H1 (cell line): ENCODE results near the gene DMBX1. TPM values are rescaled to one million over a fixed set of nuclear protein-coding genes. Genes with fewer than 3 reads are reported as not detected.
A peak's percentile ranks its signal among the peaks of the same experiment; 100 is the strongest.

Experiments
- CTCF ChIA-PET: fragments of 300-600 bp; sonication (Branson Sonifier 250); formaldehyde crosslinking; loops from one replicate; lab custom pipeline; 2021; ENCODE audit not compliant: partially characterized antibody; lab: Charles Lee
- POLR2A ChIA-PET: fragments of 300-600 bp; sonication (Branson Sonifier 250); formaldehyde crosslinking; loops from one replicate; lab custom pipeline; 2021; ENCODE audit warnings: inconsistent platforms; ENCODE audit not compliant: partially characterized antibody; lab: Charles Lee
- DNase-seq, 2 experiments: peaks; one replicate each; pipeline versions ENCODE4 v3.0.0 to v3.0.0-alpha.2; 2010 to 2022; ENCODE audit warnings: low spot score in 2 of 2, low read depth in 1 of 2, mixed read lengths in 1 of 2
- FAIRE-seq: peaks from 2 replicates; lab custom pipeline; 2011; peaks lifted over from hg19 to GRCh38; lab: Jason Lieb, UNC
- H2AFZ ChIP-seq: 2 replicates; pipeline ENCODE4 v1.8.1; 2012; ENCODE audit warnings: low read length, inconsistent platforms
- H2AK5ac ChIP-seq: 2 replicates; pipeline ENCODE4 v1.6.1; 2013; ENCODE audit warnings: low read depth, low read length
- H2BK120ac ChIP-seq: replicated peaks from 2 replicates; pipeline ENCODE3; 2013; ENCODE audit warnings: low read depth, low read length, inconsistent platforms
- H2BK12ac ChIP-seq: 2 replicates; pipeline ENCODE4 v1.6.1; 2013; ENCODE audit warnings: low read depth, low read length
- H2BK15ac ChIP-seq: 2 replicates; pipeline ENCODE4 v1.6.1; 2013; ENCODE audit warnings: low read length
- H2BK20ac ChIP-seq: 2 replicates; pipeline ENCODE4 v1.6.1; 2013; ENCODE audit warnings: low read length
- H2BK5ac ChIP-seq: 2 replicates; pipeline ENCODE4 v1.6.1; 2013; ENCODE audit warnings: low read depth, low read length
- H3K14ac ChIP-seq: 2 replicates; pipeline ENCODE4 v1.6.1; 2013; ENCODE audit warnings: inconsistent platforms; ENCODE audit not compliant: insufficient read length
- H3K18ac ChIP-seq: 2 replicates; pipeline ENCODE4 v1.6.1; 2013; ENCODE audit warnings: low read length; ENCODE audit errors: extremely low read depth
- H3K23ac ChIP-seq: 2 replicates; pipeline ENCODE4 v1.6.1; 2013; ENCODE audit warnings: inconsistent platforms; ENCODE audit not compliant: insufficient read length
- H3K23me2 ChIP-seq: 2 replicates; pipeline ENCODE4 v1.6.1; 2013; ENCODE audit warnings: low read depth, low read length
- H3K27ac ChIP-seq: 2 replicates; pipeline ENCODE4 v1.6.1; 2011; ENCODE audit warnings: low read depth, low read length, inconsistent platforms
- H3K27me3 ChIP-seq, 4 experiments: replicated peaks in 1 of 4; 1 replicate in 1 of 4; 2 replicates in 3 of 4; pipeline versions ENCODE4 v1.6.1 to v1.8.1; 2011 to 2013; ENCODE audit warnings: low read length in 3 of 4, mild to moderate bottlenecking in 3 of 4, inconsistent platforms in 2 of 4, mixed read lengths in 2 of 4, moderate library complexity in 1 of 4; ENCODE audit not compliant: control insufficient read depth in 3 of 4, insufficient read depth in 3 of 4; ENCODE audit errors: extremely low read depth in 1 of 4
- H3K36me3 ChIP-seq, 4 experiments: 2 replicates each; pipeline versions ENCODE4 v1.6.1 to v1.8.1; 2011 to 2013; ENCODE audit warnings: mild to moderate bottlenecking in 4 of 4, low read length in 3 of 4, moderate library complexity in 2 of 4, control low read depth in 1 of 4, inconsistent platforms in 1 of 4; ENCODE audit not compliant: insufficient read depth in 4 of 4, control insufficient read depth in 2 of 4
- H3K4ac ChIP-seq: replicated peaks from 2 replicates; pipeline ENCODE3; 2013; ENCODE audit warnings: low read length, low read depth, mixed read lengths, inconsistent platforms; ENCODE audit not compliant: insufficient read length
- H3K4me1 ChIP-seq, 4 experiments: replicated peaks in 1 of 4; 1 replicate in 1 of 4; 2 replicates in 3 of 4; pipeline versions ENCODE4 v1.6.1 to v1.8.1; 2011 to 2013; ENCODE audit warnings: low read length in 3 of 4, inconsistent platforms in 2 of 4, mixed read lengths in 1 of 4; ENCODE audit not compliant: insufficient read depth in 4 of 4, control insufficient read depth in 3 of 4
- H3K4me2 ChIP-seq, 2 experiments: 2 replicates each; pipeline versions ENCODE4 v1.6.1 to v1.8.1; 2011 to 2013; ENCODE audit warnings: low read depth in 2 of 2, low read length in 2 of 2, control low read depth in 1 of 2, inconsistent platforms in 1 of 2, mild to moderate bottlenecking in 1 of 2; ENCODE audit not compliant: insufficient read depth in 1 of 2
- H3K4me3 ChIP-seq, 4 experiments: fragments of 200-600, 300-600 bp in 1 of 4; sonication (generic), shearing (Covaris generic), sonication (Bioruptor Twin) in 1 of 4; 2 replicates each; pipeline versions ENCODE4 v1.5.1 to v1.8.1; 2011 to 2016; ENCODE audit warnings: low read length in 4 of 4, low read depth in 3 of 4, control low read depth in 2 of 4, inconsistent platforms in 2 of 4, mild to moderate bottlenecking in 2 of 4, mixed read lengths in 1 of 4, moderate library complexity in 1 of 4; ENCODE audit not compliant: insufficient read depth in 2 of 4; ENCODE audit errors: extremely low read depth in 1 of 4
- H3K56ac ChIP-seq: replicated peaks from 2 replicates; pipeline ENCODE3; 2013; ENCODE audit warnings: low read depth, mild to moderate bottlenecking, mixed read lengths, low read length, inconsistent platforms; ENCODE audit not compliant: insufficient read length
- H3K79me1 ChIP-seq: 2 replicates; pipeline ENCODE4 v1.6.1; 2013; ENCODE audit warnings: low read depth, low read length, control low read depth
- H3K79me2 ChIP-seq, 2 experiments: 2 replicates each; pipeline versions ENCODE4 v1.6.1 to v1.8.1; 2012 to 2013; ENCODE audit warnings: low read length in 2 of 2, mild to moderate bottlenecking in 2 of 2, inconsistent platforms in 1 of 2; ENCODE audit not compliant: insufficient read depth in 2 of 2, control insufficient read depth in 1 of 2
- H3K9ac ChIP-seq, 4 experiments: replicated peaks in 1 of 4; 1 replicate in 1 of 4; 2 replicates in 3 of 4; pipeline versions ENCODE4 v1.6.1 to v1.8.1; 2011 to 2013; ENCODE audit warnings: low read depth in 3 of 4, low read length in 3 of 4, control low read depth in 2 of 4, mild to moderate bottlenecking in 2 of 4, moderate library complexity in 2 of 4, inconsistent platforms in 1 of 4; ENCODE audit errors: extremely low read depth in 1 of 4
- H3K9me3 ChIP-seq, 2 experiments: 2 replicates each; pipeline versions ENCODE4 v1.6.1 to v1.8.1; 2012 to 2013; ENCODE audit warnings: mild to moderate bottlenecking in 2 of 2, moderate library complexity in 2 of 2, control low read depth in 1 of 2, inconsistent platforms in 1 of 2, low read depth in 1 of 2, low read length in 1 of 2, mixed read lengths in 1 of 2; ENCODE audit not compliant: insufficient read depth in 2 of 2
- H4K20me1 ChIP-seq, 2 experiments: replicated peaks in 1 of 2; 2 replicates each; pipeline versions ENCODE3 to v1.8.1; 2011 to 2013; ENCODE audit warnings: inconsistent platforms in 2 of 2, low read length in 2 of 2, mild to moderate bottlenecking in 1 of 2; ENCODE audit not compliant: insufficient read depth in 2 of 2, control insufficient read depth in 1 of 2
- H4K5ac ChIP-seq: 2 replicates; pipeline ENCODE4 v1.6.1; 2013; ENCODE audit warnings: low read length, low read depth, mixed read lengths, inconsistent platforms; ENCODE audit not compliant: insufficient read length
- H4K8ac ChIP-seq: 2 replicates; pipeline ENCODE4 v1.8.0; 2013; ENCODE audit warnings: mild to moderate bottlenecking, moderate library complexity, low read length, inconsistent platforms; ENCODE audit not compliant: insufficient read depth; ENCODE audit errors: extremely low read depth
- H4K91ac ChIP-seq: replicated peaks from 2 replicates; pipeline ENCODE3; 2013; ENCODE audit warnings: low read length, mixed read lengths, inconsistent platforms; ENCODE audit not compliant: insufficient read length
- KDM1A ChIP-seq: fragments of 200-600, 300-600 bp; sonication (generic); IDR thresholded peaks from 2 replicates; pipeline ENCODE4 v1.7.1; 2016; ENCODE audit warnings: mild to moderate bottlenecking, low read length, borderline replicate concordance
- ZNF274 ChIP-seq: IDR thresholded peaks from 2 replicates; pipeline ENCODE4 v1.7.0; 2012; ENCODE audit warnings: low read length, borderline replicate concordance; ENCODE audit errors: extremely low read depth
- WGBS, 2 experiments: shearing (Covaris generic) in 1 of 2; methylation state at CpG; one replicate each; pipeline versions ENCODE4 v1.1.6 to v1.1.7; 2013 to 2015; ENCODE audit warnings: low lambda C conversion rate in 2 of 2, mixed read lengths in 2 of 2, inconsistent platforms in 1 of 2, low coverage in 1 of 2, missing lambda C conversion rate in 1 of 2; ENCODE audit not compliant: insufficient replicate concordance in 2 of 2, insufficient coverage in 1 of 2, insufficient read length in 1 of 2; ENCODE audit errors: extremely low coverage in 1 of 2, missing lambda C conversion rate in 1 of 2; 5-methylcytosine and 5-hydroxymethylcytosine counted together
- polyA plus RNA-seq, 7 experiments: library from polyadenylated mRNA; depleted of rRNA in 3 of 7; stranded (reverse) in 5 of 7; unstranded in 2 of 7; fragments of >200 nt in 5 of 7; fragments of 200-250 nt in 2 of 7; gene quantifications; 1 replicate in 5 of 7; 2 replicates in 1 of 7; 4 replicates in 1 of 7; pipeline versions ENCODE4 v1.2.1 to v1.2.3, GENCODE V29; 2011 to 2013; ENCODE audit warnings: missing spikeins in 2 of 7, mixed read lengths in 2 of 7
- total RNA-seq: library from RNA; stranded (reverse); fragmentation: NEBNext Ultra II Directional; extraction: Animal tissue kit (Norgen Biotek cat#: 25700); gene quantifications from 2 replicates; pipeline ENCODE4 v1.2.1, GENCODE V29; 2021

DMBX1 gene
- total and polyA plus RNA-seq, 2 of the 8 experiments (the other 6 are each of a cell fraction or from before 2014, with no cell fraction given): 0.23 to 0.30 TPM

GRCh38 chr1:46522184-46522968 lies 32.7 kb downstream of the DMBX1 start:
- Histone ChIP-seq H3K27me3 (peaks cover 9 to 47% (median 42%) of the 10 kb centered on the region in 4 experiments), H2BK15ac (peak overlapping the region; percentile 25; the same call in 1 of the 2 replicates), H4K5ac (no peak overlapping the region), H3K14ac (no peak overlapping the region), H2BK120ac (no peak overlapping the region), H3K9me3 (no peaks in the 10 kb centered on the region), H3K23ac (no peak overlapping the region), H2AFZ (no peak overlapping the region), H3K27ac (no peak overlapping the region), H2BK20ac (0 out of 2 replicates have a peak overlapping the region, but pooled peaks have one; percentile 72), H4K91ac (peak overlapping the region; percentile 42), H3K56ac (no peak overlapping the region), H3K79me2 (no peaks in the 10 kb centered on the region), H3K4me1 (peaks cover 24 to 53% (median 34%) of the 10 kb centered on the region in 4 experiments), H3K4me2 (no peak overlapping the region; a peak in 1 of 4 replicates), H3K9ac (no peak overlapping the region), H3K4me3 (no peak overlapping the region), H3K79me1 (no peaks in the 10 kb centered on the region), H3K18ac (peak overlapping the region; percentile 73), H4K20me1 (peaks cover under 1% of the 10 kb centered on the region in 2 experiments), H3K4ac (peak overlapping the region; percentile 45), H3K36me3 (no peaks in the 10 kb centered on the region), H2AK5ac (no peak overlapping the region), H2BK5ac (no peak overlapping the region), H2BK12ac (no peak overlapping the region), H3K23me2 (no peaks in the 10 kb centered on the region), H4K8ac (no peak overlapping the region; the same call in 1 of the 2 replicates)
- DNase-seq (peak in 1 of 2 experiments; percentile 45), FAIRE-seq (no peak)
- POLR2A ChIA-PET: interaction anchor here (0.8 to 1.3 kb wide), 4 partner anchors 11 to 69 kb away, joined by 3 read pairs; no protein-coding TSS in a partner anchor
- no peak for TF ChIP-seq ZNF274
- TF ChIP-seq KDM1A: peak; percentile 30; the same call in 1 of the 2 replicates
- WGBS, 2 experiments: 81% methylated on average over 13 of the region's 16 CpGs; no CpG with 5 or more reads in 1 of the 2 experiments
- CTCF ChIA-PET: interaction anchor here (0.7 to 18.9 kb wide), 22 partner anchors 8 to 108 kb away, joined by 3 to 287 read pairs (median 4); partner anchors contain the start of gene DMBX1
